ENCODE measurements around the gene SLC6A11.

The SLC6A11 gene

DNA sequence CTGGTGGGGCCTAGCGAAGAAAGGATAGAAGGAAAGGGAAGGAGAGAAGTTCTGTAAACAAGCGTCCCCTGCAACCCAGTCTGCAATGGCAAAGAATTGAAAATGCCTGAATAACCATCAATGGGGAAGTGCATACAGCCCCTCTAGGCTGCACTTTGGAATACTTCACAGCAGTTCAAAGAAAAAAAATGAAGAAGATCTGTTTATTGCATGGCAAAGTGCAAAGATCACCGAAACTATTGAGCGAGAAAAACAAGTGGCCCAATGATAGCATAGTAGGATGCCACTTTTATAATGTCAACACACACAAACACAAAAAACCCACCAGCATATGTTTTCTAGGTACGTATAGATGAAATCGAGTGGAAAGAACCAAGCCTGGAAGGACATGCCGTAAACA lies 162.9 kb downstream of the SLC6A11 start:
- Histone ChIP-seq H4K20me1 (ENCODE audit: insufficient read depth) (no peaks in the 10 kb centered on the region), H3K9ac (no peak overlapping the region), H3K79me2 (ENCODE audit: insufficient read depth, low read depth) (no peaks in the 10 kb centered on the region), H3K36me3 (ENCODE audit: insufficient read depth) (no peaks in the 10 kb centered on the region), H3K27me3 (ENCODE audit: insufficient read depth, low read depth) (no peaks in the 10 kb centered on the region), H3K27ac (no peak overlapping the region), H3K4me1 (ENCODE audit: low read depth, poor library complexity, severe bottlenecking) (no peaks in the 10 kb centered on the region), H3K4me2 (no peak overlapping the region), H3K4me3 (IDR thresholded peaks at IDR 0.05; ENCODE audit: insufficient read depth, low read depth, low read length) (no peak overlapping the region), H2AFZ (ENCODE audit: low read depth) (no peak overlapping the region)
- TF ChIP-seq, protein P1, sequence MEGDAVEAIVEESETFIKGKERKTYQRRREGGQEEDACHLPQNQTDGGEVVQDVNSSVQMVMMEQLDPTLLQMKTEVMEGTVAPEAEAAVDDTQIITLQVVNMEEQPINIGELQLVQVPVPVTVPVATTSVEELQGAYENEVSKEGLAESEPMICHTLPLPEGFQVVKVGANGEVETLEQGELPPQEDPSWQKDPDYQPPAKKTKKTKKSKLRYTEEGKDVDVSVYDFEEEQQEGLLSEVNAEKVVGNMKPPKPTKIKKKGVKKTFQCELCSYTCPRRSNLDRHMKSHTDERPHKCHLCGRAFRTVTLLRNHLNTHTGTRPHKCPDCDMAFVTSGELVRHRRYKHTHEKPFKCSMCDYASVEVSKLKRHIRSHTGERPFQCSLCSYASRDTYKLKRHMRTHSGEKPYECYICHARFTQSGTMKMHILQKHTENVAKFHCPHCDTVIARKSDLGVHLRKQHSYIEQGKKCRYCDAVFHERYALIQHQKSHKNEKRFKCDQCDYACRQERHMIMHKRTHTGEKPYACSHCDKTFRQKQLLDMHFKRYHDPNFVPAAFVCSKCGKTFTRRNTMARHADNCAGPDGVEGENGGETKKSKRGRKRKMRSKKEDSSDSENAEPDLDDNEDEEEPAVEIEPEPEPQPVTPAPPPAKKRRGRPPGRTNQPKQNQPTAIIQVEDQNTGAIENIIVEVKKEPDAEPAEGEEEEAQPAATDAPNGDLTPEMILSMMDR (conservative IDR thresholded peaks at IDR 0.05; ENCODE audit: low read depth, low read length): no peak

DNA sequence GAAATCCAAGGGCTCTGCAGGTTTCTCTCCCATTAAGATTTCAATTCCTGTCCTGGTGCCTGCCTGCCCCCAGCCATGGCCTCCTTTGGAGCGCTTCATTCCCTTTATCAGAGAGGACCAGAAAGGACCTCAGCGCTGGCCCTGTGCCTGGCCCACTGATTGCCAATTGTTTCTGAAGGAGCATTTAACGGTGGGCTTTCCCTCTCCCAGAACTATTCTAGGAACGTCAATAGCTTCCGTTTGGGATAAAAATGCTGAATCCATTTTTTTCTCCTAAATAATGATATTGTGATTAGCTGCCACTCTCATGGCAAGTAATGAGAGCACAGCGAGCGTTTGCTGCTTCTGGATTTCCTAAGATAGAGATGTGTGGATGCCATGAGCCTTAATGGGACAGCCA lies 164.3 kb downstream of the SLC6A11 start:
- Histone ChIP-seq H4K20me1 (ENCODE audit: insufficient read depth) (no peaks in the 10 kb centered on the region), H2AFZ (ENCODE audit: low read depth) (no peak overlapping the region), H3K9ac (no peak overlapping the region), H3K36me3 (ENCODE audit: insufficient read depth) (no peaks in the 10 kb centered on the region), H3K27me3 (ENCODE audit: insufficient read depth, low read depth) (no peaks in the 10 kb centered on the region), H3K27ac (no peak overlapping the region), H3K4me2 (no peak overlapping the region), H3K4me1 (ENCODE audit: low read depth, poor library complexity, severe bottlenecking) (no peaks in the 10 kb centered on the region), H3K4me3 (IDR thresholded peaks at IDR 0.05; ENCODE audit: insufficient read depth, low read depth, low read length) (no peak overlapping the region), H3K79me2 (ENCODE audit: insufficient read depth, low read depth) (no peaks in the 10 kb centered on the region)
- TF ChIP-seq, protein P1 (conservative IDR thresholded peaks at IDR 0.05; ENCODE audit: low read depth, low read length): no peak

DNA sequence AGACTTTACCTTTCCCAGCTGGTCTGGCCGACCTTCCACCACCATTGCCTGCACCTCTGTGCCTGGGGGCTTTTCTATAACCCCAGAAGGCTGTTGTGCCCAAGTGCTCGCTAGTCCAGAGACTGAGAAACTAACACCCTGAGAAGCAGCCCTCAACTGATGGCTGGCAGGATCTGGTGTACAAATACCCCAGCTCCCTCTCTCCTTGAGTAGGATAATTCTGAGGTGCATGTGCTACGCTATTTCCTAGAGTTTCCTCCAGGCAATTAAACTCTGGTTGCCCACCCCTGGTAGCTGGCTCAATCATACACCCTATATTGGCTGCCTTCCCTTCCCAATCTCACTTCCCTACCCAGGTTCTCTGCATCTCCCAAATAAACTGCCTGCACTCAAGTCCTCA lies 165.0 kb downstream of the SLC6A11 start:
- H3K79me2 ChIP-seq (ENCODE audit: insufficient read depth, low read depth): no peaks in the 10 kb centered on the region
- H2AFZ ChIP-seq (ENCODE audit: low read depth): no peak overlapping the region
- no peak overlapping the region for H3K4me3 ChIP-seq (IDR thresholded peaks at IDR 0.05; ENCODE audit: insufficient read depth, low read depth, low read length)
- no peaks in the 10 kb centered on the region for H3K27me3 ChIP-seq (ENCODE audit: insufficient read depth, low read depth)
- no peaks in the 10 kb centered on the region for H3K36me3 ChIP-seq (ENCODE audit: insufficient read depth)
- H3K4me2 ChIP-seq: no peak overlapping the region
- TF ChIP-seq, protein P1 (conservative IDR thresholded peaks at IDR 0.05; ENCODE audit: low read depth, low read length): no peak
- no peaks in the 10 kb centered on the region for H4K20me1 ChIP-seq (ENCODE audit: insufficient read depth)
- H3K9ac ChIP-seq: no peak overlapping the region
- no peak overlapping the region for H3K27ac ChIP-seq
- no peaks in the 10 kb centered on the region for H3K4me1 ChIP-seq (ENCODE audit: low read depth, poor library complexity, severe bottlenecking)

DNA sequence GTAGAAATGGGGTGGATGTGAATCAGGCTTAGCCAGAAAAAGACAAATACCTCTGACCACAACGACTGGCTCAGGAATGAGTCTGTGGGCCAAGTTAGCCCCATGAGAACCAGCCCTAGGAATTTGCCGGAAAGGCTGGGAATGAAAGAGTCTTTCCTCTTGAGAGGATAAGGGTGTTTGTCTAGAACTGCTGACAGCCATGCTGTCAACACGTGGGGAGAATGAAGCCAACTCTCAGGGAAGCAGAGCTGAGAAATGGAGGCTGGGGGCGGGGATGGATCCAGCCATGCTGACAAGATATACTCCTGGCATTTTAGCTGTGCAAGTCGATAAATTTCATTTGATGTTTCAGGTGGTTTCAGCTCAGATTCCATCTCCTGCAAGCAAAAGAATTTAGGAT lies 165.9 kb downstream of the SLC6A11 start:
- H3K9ac ChIP-seq: no peak overlapping the region
- TF ChIP-seq, protein P1 (conservative IDR thresholded peaks at IDR 0.05; ENCODE audit: low read depth, low read length): no peak
- no peaks in the 10 kb centered on the region for H3K36me3 ChIP-seq (ENCODE audit: insufficient read depth)
- no peaks in the 10 kb centered on the region for H3K79me2 ChIP-seq (ENCODE audit: insufficient read depth, low read depth)
- no peaks in the 10 kb centered on the region for H4K20me1 ChIP-seq (ENCODE audit: insufficient read depth)
- H3K4me2 ChIP-seq: no peak overlapping the region
- no peaks in the 10 kb centered on the region for H3K4me1 ChIP-seq (ENCODE audit: low read depth, poor library complexity, severe bottlenecking)
- H3K4me3 ChIP-seq (IDR thresholded peaks at IDR 0.05; ENCODE audit: insufficient read depth, low read depth, low read length): no peak overlapping the region
- H2AFZ ChIP-seq (ENCODE audit: low read depth): no peak overlapping the region
- no peak overlapping the region for H3K27ac ChIP-seq
- no peaks in the 10 kb centered on the region for H3K27me3 ChIP-seq (ENCODE audit: insufficient read depth, low read depth)

Data from KMS-11 (cell line).